DOHH2 (cell line): ENCODE results near the gene ZNF383.

Source experiments
- CTCF ChIP-seq: fragments of 200-600 bp; sonication (generic); IDR thresholded peaks from one replicate; pipeline ENCODE4 v1.5.1; 2014; ENCODE audit warnings: antibody characterized with exemption, mild to moderate bottlenecking, low read depth, low read length; ENCODE audit not compliant: poor library complexity, severe bottlenecking
- EZH2phosphoT487 ChIP-seq: fragments of 200-600 bp; sonication (generic); IDR thresholded peaks from 2 replicates; pipeline ENCODE4 v1.6.1; 2017; ENCODE audit warnings: borderline replicate concordance, mild to moderate bottlenecking, antibody characterized with exemption, low read length, moderate library complexity, mixed read lengths

DNA sequence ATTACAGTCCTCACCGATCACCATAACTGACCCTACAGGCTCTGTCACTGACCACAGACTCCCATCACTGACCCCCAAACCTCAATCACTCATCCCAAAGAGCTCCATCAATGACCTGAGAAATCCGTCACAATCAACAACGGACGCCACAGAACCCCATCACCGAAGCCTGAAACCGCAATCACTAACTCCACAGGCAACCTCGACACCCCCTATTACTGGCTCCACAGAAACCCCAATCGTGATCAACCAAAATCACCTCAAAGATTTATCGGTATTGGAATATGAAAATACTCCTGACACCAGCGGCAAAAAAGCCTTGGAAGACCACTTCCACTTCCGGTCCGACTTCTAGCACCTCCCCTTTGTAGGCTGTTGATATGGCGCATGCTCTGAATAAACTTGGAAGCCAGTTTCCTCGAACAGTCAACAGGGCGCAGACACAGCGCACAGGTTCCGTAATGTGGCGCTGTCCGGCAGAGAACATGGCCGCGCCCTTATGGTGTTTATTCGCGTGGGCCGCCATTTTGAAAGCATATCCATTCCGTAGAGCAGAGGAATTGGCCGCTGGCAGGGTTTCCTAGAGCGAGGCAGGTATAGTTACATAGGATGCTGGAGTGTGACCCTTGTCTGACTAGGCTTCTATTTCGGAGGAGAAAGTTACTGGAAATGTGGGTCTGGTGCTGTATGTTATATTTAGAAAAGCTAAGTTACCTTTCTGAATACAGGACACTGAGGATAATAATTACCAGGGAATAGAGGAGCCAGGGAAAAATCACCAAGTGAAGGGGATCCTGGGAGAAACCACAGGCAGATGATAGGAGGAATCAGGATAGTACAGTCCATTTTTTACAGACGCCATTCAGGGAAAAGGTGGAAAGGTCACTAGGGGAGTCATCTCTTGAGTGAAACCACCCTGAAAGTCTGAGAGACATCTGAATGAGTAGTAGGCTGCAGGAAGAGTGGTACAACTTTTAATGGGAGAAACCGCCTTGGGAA lies 45.3 kb upstream of the ZNF383 start, which contains the start of gene ZNF585A:
- peak; percentile 12 for TF ChIP-seq CTCF
- no peak for TF ChIP-seq EZH2phosphoT487
